Activated CD8-positive, alpha-beta T cell treated with anti-CD3 and anti-CD28 coated beads, Interleukin-2, amount 10 ng/mL, durations not matched to agents 7 days and 5 days (primary cell): Measurements from ENCODE around the gene CRK. TPM values are rescaled to one million over a fixed set of nuclear protein-coding genes. Genes with fewer than 3 reads are reported as not detected.

Source experiments
- ATAC-seq: fragments of 150-1000 bp; cut with Tn5 transposase; one replicate; pipeline ENCODE4 v1.10.0; 2021; ENCODE audit warnings: moderate library complexity
- CTCF ChIA-PET: fragments of 350-600 bp; sonication (Branson Sonifier 250); formaldehyde crosslinking; loops from one replicate; lab custom pipeline; 2021; ENCODE audit warnings: antibody characterized with exemption; lab: Charles Lee
- POLR2A ChIA-PET: fragments of 350-600 bp; sonication (Branson Sonifier 250); formaldehyde crosslinking; loops from one replicate; lab custom pipeline; 2021; ENCODE audit warnings: antibody characterized with exemption; lab: Charles Lee
- DNase-seq: peaks from one replicate; pipeline ENCODE4 v3.0.0-alpha.2; 2020
- H3K27ac Mint-ChIP-seq: one replicate; pipeline ENCODE4 v1.8.0; 2021; ENCODE audit warnings: mild to moderate bottlenecking, mixed read lengths
- H3K27me3 Mint-ChIP-seq: one replicate; pipeline ENCODE4 v1.8.0; 2021; ENCODE audit warnings: low read depth, mixed read lengths
- H3K36me3 Mint-ChIP-seq: one replicate; pipeline ENCODE4 v1.8.0; 2021; ENCODE audit warnings: low read depth, mixed read lengths
- H3K4me1 Mint-ChIP-seq: one replicate; pipeline ENCODE4 v1.8.0; 2021; ENCODE audit warnings: low read depth, mixed read lengths
- H3K4me3 Mint-ChIP-seq: one replicate; pipeline ENCODE4 v1.8.0; 2021; ENCODE audit warnings: mild to moderate bottlenecking, mixed read lengths
- H3K9me3 Mint-ChIP-seq: one replicate; pipeline ENCODE4 v1.8.0; 2022; ENCODE audit warnings: mixed read lengths; ENCODE audit not compliant: insufficient read depth
- total RNA-seq, 2 experiments: library from RNA; stranded (reverse); gene quantifications; one replicate each; pipeline ENCODE4 v1.2.3, GENCODE V29; 2021

The CRK gene
- total RNA-seq, 2 experiments from 2014 or later = 15.7 to 17.7 TPM

DNA sequence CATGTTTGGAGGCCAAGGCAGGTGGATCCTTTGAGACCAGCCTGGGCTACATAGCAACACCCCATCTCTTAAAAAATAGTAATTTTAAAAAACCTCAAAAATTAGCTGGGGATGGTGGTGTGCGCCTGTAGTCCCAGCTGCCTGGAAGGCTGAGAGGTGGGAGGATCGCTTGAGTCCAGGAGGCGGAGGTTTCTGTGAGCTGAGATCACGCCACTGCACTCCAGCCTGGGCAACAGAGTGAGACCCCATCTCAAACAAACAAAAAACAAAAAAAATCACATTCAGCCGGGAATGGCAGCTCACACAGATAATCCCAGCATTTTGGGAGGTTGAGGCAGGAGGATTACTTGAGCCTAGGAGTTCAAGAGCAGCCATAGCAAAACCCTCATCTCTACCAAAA is 39.6 kb downstream of the CRK start:
- ChIA-PET CTCF (interaction anchor here (1.5 kb wide), 1 partner anchor 36 kb away, joined by 4 read pairs; no protein-coding TSS in a partner anchor), POLR2A (interaction anchor here (1.3 kb wide), 1 partner anchor 16 kb away, joined by 4 read pairs; the partner anchor contains the start of gene YWHAE)
- no peaks in the 10 kb centered on the region for H3K9me3 Mint-ChIP-seq
- no peak overlapping the region for H3K27ac Mint-ChIP-seq
- H3K4me3 Mint-ChIP-seq = no peak overlapping the region
- peaks cover 9% of the 10 kb centered on the region for H3K36me3 Mint-ChIP-seq
- no peaks in the 10 kb centered on the region for H3K4me1 Mint-ChIP-seq
- no peaks in the 10 kb centered on the region for H3K27me3 Mint-ChIP-seq
- ATAC-seq (no peak), DNase-seq (no peak)

GRCh38 chr17:1414634-1415033 is 41.4 kb downstream of the CRK start:
- Mint-ChIP-seq H3K27me3 (no peaks in the 10 kb centered on the region), H3K27ac (no peak overlapping the region), H3K4me1 (no peaks in the 10 kb centered on the region), H3K9me3 (no peaks in the 10 kb centered on the region), H3K36me3 (peaks cover 3% of the 10 kb centered on the region), H3K4me3 (no peak overlapping the region)
- ChIA-PET POLR2A (interaction anchor here (0.7 to 2.4 kb wide), 3 partner anchors 10 to 21 kb away, joined by 3 to 10 read pairs (median 3); partner anchors contain the start of gene YWHAE), CTCF (interaction anchor here (2.3 kb wide), 1 partner anchor 49 kb away, joined by 10 read pairs; no protein-coding TSS in a partner anchor)
- no peak for ATAC-seq
- DNase-seq = no peak

DNA sequence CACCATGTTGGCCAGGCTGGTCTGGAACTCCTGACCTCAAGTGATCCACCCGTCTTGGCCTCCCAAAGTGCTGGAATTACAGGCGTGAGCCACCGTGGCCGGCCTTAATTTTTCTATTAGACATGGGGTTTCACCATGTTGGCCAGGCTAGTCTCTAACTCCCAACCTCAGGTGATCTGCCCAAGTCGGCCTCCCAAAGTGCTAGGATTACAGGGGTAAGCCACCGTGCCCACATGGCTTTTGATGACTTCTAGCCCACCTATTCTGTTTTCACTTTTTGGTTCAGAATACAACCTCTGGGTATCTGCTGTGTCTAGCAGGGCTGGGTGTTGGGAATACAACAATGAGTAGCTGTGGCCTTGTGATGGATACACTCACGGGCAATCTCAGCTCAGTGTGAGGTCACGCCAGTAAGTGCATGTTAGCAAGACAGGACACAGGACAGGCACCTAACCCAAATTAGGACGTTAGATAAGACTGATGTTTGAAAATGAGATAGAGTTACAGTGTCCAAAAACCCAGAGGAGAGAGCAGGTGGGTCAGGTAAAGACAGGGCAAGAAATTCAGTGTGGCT is 41.9 kb downstream of the CRK start:
- H3K27me3 Mint-ChIP-seq = no peaks in the 10 kb centered on the region
- no peak for DNase-seq
- H3K9me3 Mint-ChIP-seq = no peaks in the 10 kb centered on the region
- CTCF ChIA-PET = interaction anchor here (2.3 kb wide), 1 partner anchor 49 kb away, joined by 10 read pairs; no protein-coding TSS in a partner anchor
- H3K27ac Mint-ChIP-seq = no peak overlapping the region
- H3K4me3 Mint-ChIP-seq = no peak overlapping the region
- POLR2A ChIA-PET = interaction anchor here (0.7 to 2.4 kb wide), 3 partner anchors 9 to 21 kb away, joined by 3 to 10 read pairs (median 3); partner anchors contain the start of gene YWHAE
- no peaks in the 10 kb centered on the region for H3K4me1 Mint-ChIP-seq
- H3K36me3 Mint-ChIP-seq = peaks cover 3% of the 10 kb centered on the region
- no peak for ATAC-seq

DNA sequence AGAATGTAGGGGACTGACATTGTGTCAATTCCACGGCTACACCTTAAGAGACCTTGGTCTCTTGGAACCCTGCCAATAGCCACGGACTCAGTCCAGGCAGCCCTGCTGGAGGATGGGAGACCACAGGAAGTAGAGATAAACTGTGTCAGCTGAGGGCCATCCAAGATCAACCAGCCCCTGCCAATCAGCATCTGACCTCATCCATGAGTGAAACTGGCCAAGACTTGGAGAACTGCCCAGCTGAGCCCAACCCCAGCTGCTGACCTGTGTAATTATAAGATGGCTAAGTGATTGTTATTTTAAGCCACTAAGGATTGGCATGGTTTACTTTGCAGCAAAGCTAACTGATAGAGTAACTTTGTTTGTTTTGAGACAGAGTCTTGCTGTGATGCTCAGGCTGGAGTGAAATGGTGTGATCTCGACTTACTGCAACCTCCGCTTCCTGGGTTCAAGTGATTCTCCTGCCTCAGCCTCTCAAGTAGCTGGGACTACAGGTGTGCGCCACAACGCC is 42.7 kb downstream of the CRK start:
- H3K27ac Mint-ChIP-seq = no peak overlapping the region
- H3K4me3 Mint-ChIP-seq = no peak overlapping the region
- H3K36me3 Mint-ChIP-seq = peaks cover 3% of the 10 kb centered on the region
- CTCF ChIA-PET = interaction anchor here (2.3 kb wide), 1 partner anchor 48 kb away, joined by 10 read pairs; no protein-coding TSS in a partner anchor
- DNase-seq = no peak
- no peaks in the 10 kb centered on the region for H3K27me3 Mint-ChIP-seq
- no peaks in the 10 kb centered on the region for H3K4me1 Mint-ChIP-seq
- no peaks in the 10 kb centered on the region for H3K9me3 Mint-ChIP-seq
- POLR2A ChIA-PET = interaction anchor here (1.1 to 2.4 kb wide), 2 partner anchors 13 to 20 kb away, joined by 3 to 10 read pairs; partner anchors contain the start of gene YWHAE
- ATAC-seq = no peak

DNA sequence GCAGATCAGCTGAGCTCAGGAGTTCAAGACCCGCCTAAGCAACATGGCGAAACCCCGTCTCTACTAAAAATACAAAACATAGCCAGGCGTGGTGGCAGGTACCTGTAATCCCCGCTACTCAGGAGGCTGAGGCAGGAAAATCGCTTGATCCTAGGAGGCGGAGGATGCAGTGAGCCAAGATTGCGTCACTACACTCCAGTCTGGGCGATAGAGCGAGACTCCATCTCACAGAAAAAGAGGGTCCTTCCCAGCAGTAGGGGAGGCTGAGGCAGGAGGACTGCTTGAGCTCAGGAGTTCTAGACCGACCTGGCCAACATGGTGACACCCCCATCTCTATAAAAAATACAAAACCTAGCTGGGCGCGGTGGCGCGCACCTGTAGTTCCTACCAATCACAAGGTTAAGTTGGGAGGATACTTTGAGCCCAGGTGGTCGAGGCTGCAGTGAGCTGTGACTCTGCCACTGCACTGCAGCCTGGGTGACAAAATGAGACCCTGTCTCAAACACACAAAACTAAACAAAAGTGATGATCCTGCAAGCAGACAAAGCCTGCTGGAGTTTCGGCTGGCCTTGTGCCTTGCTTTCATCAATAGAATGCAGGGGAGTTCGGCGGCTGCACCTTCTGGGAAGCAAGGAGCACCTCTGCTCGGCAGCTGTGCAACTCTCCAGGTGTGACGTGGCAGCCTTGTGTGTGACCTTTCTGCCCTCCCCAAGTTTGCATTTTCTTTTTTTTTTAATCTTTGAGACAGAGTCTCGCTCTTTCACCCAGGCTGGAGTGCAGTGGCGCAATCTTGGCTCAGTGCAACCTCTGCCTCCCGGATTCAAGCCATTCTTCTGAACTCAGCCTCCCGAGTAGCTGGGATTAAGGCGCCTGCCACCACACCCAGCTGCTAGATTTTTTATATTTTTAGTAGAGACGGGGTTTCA is 43.6 kb downstream of the CRK start:
- CTCF ChIA-PET = interaction anchor here (2.3 kb wide), 1 partner anchor 47 kb away, joined by 10 read pairs; no protein-coding TSS in a partner anchor
- no peak overlapping the region for H3K4me3 Mint-ChIP-seq
- no peaks in the 10 kb centered on the region for H3K9me3 Mint-ChIP-seq
- POLR2A ChIA-PET = interaction anchor here (2.4 kb wide), 1 partner anchor 12 kb away, joined by 10 read pairs; the partner anchor contains the start of gene YWHAE
- H3K4me1 Mint-ChIP-seq = no peaks in the 10 kb centered on the region
- DNase-seq (no peak), ATAC-seq (no peak)
- no peak overlapping the region for H3K27ac Mint-ChIP-seq
- H3K36me3 Mint-ChIP-seq = no peaks in the 10 kb centered on the region
- H3K27me3 Mint-ChIP-seq = no peaks in the 10 kb centered on the region

- DNase-seq (no peak), ATAC-seq (no peak)
- CTCF ChIA-PET = no interaction called here
- Mint-ChIP-seq H3K27ac (no peak overlapping the region), H3K27me3 (no peaks in the 10 kb centered on the region), H3K4me3 (no peak overlapping the region), H3K36me3 (peaks cover 18% of the 10 kb centered on the region), H3K4me1 (peaks cover 12% of the 10 kb centered on the region), H3K9me3 (no peaks in the 10 kb centered on the region)
- POLR2A ChIA-PET = no interaction called here
These were observed 53.8 kb downstream of the CRK start for GRCh38 chr17:1402262-1402586.

DNA sequence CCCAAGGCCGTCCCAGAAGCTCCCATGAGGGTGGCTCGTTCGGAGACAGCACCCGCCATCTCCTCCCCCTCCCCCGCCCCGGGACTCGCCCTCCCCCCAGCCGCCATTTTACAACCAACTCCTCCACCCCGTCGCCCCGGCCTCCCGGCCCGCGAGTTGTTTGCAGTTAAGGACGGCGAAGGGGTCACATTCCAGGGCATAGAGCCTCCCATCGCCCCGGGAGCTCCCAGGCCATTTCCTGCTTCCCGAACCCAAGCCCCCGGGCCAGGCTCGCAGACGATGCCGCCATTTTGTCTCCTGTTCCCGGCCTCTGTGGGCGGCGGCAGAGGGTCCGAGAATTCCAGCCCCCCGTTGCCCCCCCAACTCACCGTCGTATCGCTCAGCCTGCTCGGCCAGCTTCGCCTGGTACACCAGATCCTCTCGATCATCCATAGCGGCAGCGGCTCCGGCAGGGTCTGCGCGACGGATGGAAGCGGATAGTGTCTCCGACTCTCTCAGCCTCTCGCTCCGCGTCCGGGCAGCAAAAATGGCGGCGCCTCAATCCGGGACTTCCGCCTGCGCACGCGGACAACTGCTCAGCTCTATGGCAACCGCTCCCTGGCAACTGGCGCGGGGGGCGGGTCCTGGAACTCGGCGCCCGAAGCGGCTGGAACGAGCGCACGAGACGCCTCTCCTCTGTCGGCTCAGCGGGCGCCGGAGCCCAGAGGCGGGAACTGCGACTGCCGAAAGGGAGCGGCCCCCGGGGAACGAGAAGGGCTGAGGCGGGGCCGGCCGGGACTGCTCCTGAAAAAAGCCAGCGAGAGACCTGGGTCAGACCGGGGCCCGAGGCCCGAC is 56.1 kb downstream of the CRK start, which contains the start of gene YWHAE:
YWHAE (minus strand) TSS at position 544 of the 834 bp plus-strand sequence; CDS start at position 432, 112 bp downstream.
- no peaks in the 10 kb centered on the region for H3K27me3 Mint-ChIP-seq
- peaks cover 34% of the 10 kb centered on the region for H3K36me3 Mint-ChIP-seq
- CTCF ChIA-PET = interaction anchor here (1.6 to 2.7 kb wide), 2 partner anchors 35 to 116 kb away, joined by 8 to 21 read pairs; partner anchors contain the start of gene INPP5K
- ATAC-seq = peak; percentile 95
- POLR2A ChIA-PET = interaction anchor here (0.6 to 1.7 kb wide), 14 partner anchors 9 to 219 kb away, joined by 3 to 21 read pairs (median 4); partner anchors contain the start of genes CRK and INPP5K
- peak within 1 kb of the TSS; percentile 96 for H3K27ac Mint-ChIP-seq
- H3K9me3 Mint-ChIP-seq = no peaks in the 10 kb centered on the region
- peaks cover 24% of the 10 kb centered on the region for H3K4me1 Mint-ChIP-seq
- DNase-seq = peak; percentile 97
- H3K4me3 Mint-ChIP-seq = peak within 1 kb of the TSS; percentile 94

GRCh38 chr17:1398931-1399678 is 56.9 kb downstream of the CRK start:
- ChIA-PET POLR2A (interaction anchor here (0.6 to 1.7 kb wide), 7 partner anchors 8 to 117 kb away, joined by 3 to 21 read pairs (median 4); partner anchors contain the start of genes CRK and INPP5K), CTCF (interaction anchor here (1.6 to 2.7 kb wide), 2 partner anchors 34 to 117 kb away, joined by 8 to 21 read pairs; partner anchors contain the start of gene INPP5K)
- Mint-ChIP-seq H3K27me3 (no peaks in the 10 kb centered on the region), H3K36me3 (peaks cover 35% of the 10 kb centered on the region), H3K27ac (peak overlapping the region; percentile 96), H3K9me3 (no peaks in the 10 kb centered on the region), H3K4me1 (peaks cover 29% of the 10 kb centered on the region), H3K4me3 (peak overlapping the region; percentile 94)
- peak; percentile 41 for DNase-seq
- ATAC-seq = peak; percentile 38

- Mint-ChIP-seq H3K27me3 (no peaks in the 10 kb centered on the region), H3K4me1 (peaks cover 39% of the 10 kb centered on the region), H3K4me3 (peak overlapping the region; percentile 94), H3K36me3 (peaks cover 40% of the 10 kb centered on the region), H3K9me3 (no peaks in the 10 kb centered on the region), H3K27ac (no peak overlapping the region)
- CTCF ChIA-PET = interaction anchor here (1.0 to 4.1 kb wide), 8 partner anchors 12 to 275 kb away, joined by 3 to 34 read pairs (median 6); partner anchors contain the start of gene INPP5K
- no peak for ATAC-seq
- POLR2A ChIA-PET = interaction anchor here (0.7 to 1.9 kb wide), 3 partner anchors 21 to 119 kb away, joined by 3 to 7 read pairs (median 3); partner anchors contain the start of gene INPP5K
- DNase-seq = no peak
These were observed 58.0 kb downstream of the CRK start for GRCh38 chr17:1398028-1398427.
